ENCODE data around the gene SLC25A14.

DNA sequence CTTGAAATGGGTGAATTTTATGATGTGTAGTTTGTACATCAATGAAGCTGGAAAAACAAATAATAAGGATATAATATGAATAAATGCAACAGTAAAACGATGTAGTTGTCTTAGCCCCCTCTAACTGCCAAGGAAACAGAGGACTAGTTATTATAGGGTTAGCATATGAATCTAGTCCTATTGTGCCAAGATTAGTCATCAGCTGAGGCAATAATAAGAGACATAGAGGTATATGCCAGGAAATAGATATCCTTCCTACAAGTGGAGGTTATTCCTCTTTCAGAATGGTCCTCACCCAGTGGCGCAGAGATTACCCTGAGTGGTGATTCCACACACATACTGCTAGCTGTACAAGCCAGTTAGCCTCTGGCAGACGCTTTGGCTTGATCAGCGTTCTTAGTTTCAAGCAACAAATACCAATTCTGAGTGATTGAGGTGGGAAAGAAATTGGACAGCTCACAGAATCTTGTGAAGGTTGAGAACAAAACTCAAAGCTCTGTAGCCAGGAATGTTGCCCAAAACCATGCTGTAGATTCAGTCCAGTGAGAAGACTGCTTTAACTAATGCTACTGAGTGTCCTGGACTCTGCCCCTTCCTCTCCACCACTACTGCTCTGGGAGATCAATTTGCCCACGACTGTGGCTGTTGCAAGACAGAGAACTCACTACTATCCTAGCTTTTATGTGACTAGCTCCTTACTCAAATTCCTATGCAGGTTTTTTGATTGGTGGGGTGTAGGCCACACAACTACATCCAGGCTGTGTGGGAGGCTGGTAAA lies 44.0 kb upstream of the SLC25A14 start:
- TF ChIP-seq, protein P1, sequence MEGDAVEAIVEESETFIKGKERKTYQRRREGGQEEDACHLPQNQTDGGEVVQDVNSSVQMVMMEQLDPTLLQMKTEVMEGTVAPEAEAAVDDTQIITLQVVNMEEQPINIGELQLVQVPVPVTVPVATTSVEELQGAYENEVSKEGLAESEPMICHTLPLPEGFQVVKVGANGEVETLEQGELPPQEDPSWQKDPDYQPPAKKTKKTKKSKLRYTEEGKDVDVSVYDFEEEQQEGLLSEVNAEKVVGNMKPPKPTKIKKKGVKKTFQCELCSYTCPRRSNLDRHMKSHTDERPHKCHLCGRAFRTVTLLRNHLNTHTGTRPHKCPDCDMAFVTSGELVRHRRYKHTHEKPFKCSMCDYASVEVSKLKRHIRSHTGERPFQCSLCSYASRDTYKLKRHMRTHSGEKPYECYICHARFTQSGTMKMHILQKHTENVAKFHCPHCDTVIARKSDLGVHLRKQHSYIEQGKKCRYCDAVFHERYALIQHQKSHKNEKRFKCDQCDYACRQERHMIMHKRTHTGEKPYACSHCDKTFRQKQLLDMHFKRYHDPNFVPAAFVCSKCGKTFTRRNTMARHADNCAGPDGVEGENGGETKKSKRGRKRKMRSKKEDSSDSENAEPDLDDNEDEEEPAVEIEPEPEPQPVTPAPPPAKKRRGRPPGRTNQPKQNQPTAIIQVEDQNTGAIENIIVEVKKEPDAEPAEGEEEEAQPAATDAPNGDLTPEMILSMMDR (IDR thresholded peaks at IDR 0.05): no peak
- no peak for TF ChIP-seq POLR2A (IDR thresholded peaks at IDR 0.05)

Data from prostate gland (tissue), 2 donors.